IPS DF 6.9 (cell line): ENCODE measurements around the gene SPTAN1.
"Not testable (repeated sequence)": the region's sequence is repeated elsewhere in the genome, so short reads cannot be mapped to it uniquely, and the experiment has no call there.

ENCODE experiments used
- DNase-seq: peaks from one replicate; pipeline ENCODE4 v3.0.0-alpha.2; 2013; ENCODE audit warnings: low read depth, low spot score
- H3K27ac ChIP-seq: one replicate; pipeline ENCODE4 v1.5.1; 2013; ENCODE audit warnings: low read length, control low read depth
- H3K27me3 ChIP-seq: 2 replicates; pipeline ENCODE4 v1.6.1; 2013; ENCODE audit warnings: mild to moderate bottlenecking, low read length; ENCODE audit not compliant: control insufficient read depth, insufficient read depth
- H3K36me3 ChIP-seq: 2 replicates; pipeline ENCODE4 v1.6.1; 2013; ENCODE audit warnings: low read length; ENCODE audit not compliant: control insufficient read depth, insufficient read depth
- H3K4me1 ChIP-seq: 2 replicates; pipeline ENCODE4 v1.6.1; 2013; ENCODE audit warnings: low read length; ENCODE audit not compliant: control insufficient read depth, insufficient read depth
- H3K4me3 ChIP-seq: 2 replicates; pipeline ENCODE4 v1.5.1; 2013; ENCODE audit warnings: mild to moderate bottlenecking, low read length
- H3K9me3 ChIP-seq: 2 replicates; pipeline ENCODE4 v1.6.1; 2013; ENCODE audit warnings: low read length, inconsistent platforms; ENCODE audit not compliant: control insufficient read depth, insufficient read depth
- WGBS: extraction: QIAGEN DNeasy Blood & Tissue Kit; methylation state at CpG from one replicate; pipeline ENCODE4 v1.1.7; 2013; ENCODE audit warnings: mixed read lengths, missing lambda C conversion rate; ENCODE audit not compliant: insufficient read length, insufficient coverage; 5-methylcytosine and 5-hydroxymethylcytosine counted together

The SPTAN1 gene

GRCh38 chr9:128575469-128575868 lies 23.1 kb downstream of the SPTAN1 start:
- peaks cover 35% of the 10 kb centered on the region for H3K36me3 ChIP-seq
- DNase-seq = no peak
- no peaks in the 10 kb centered on the region for H3K27me3 ChIP-seq
- no CpG with 5 or more reads among the region's 4 CpGs for WGBS
- no peaks in the 10 kb centered on the region for H3K4me1 ChIP-seq
- H3K27ac ChIP-seq = no peak overlapping the region
- no peak overlapping the region for H3K4me3 ChIP-seq
- H3K9me3 ChIP-seq = no peaks in the 10 kb centered on the region

GRCh38 chr9:128575916-128576315 lies 23.5 kb downstream of the SPTAN1 start:
- Histone ChIP-seq H3K9me3 (no peaks in the 10 kb centered on the region), H3K4me1 (no peaks in the 10 kb centered on the region), H3K27ac (no peak overlapping the region), H3K36me3 (peaks cover 38% of the 10 kb centered on the region), H3K4me3 (no peak overlapping the region), H3K27me3 (no peaks in the 10 kb centered on the region)
- no CpG with 5 or more reads among the region's 2 CpGs for WGBS
- no peak for DNase-seq

GRCh38 chr9:128577206-128577605 lies 24.8 kb downstream of the SPTAN1 start:
- H3K27me3 ChIP-seq = no peaks in the 10 kb centered on the region
- no CpG with 5 or more reads among the region's 8 CpGs for WGBS
- H3K9me3 ChIP-seq = no peaks in the 10 kb centered on the region
- no peak for DNase-seq
- H3K36me3 ChIP-seq = peaks cover 40% of the 10 kb centered on the region
- no peak overlapping the region for H3K4me3 ChIP-seq
- H3K4me1 ChIP-seq = no peaks in the 10 kb centered on the region
- no peak overlapping the region for H3K27ac ChIP-seq

- no peak for DNase-seq
- Histone ChIP-seq H3K4me3 (no peak overlapping the region), H3K27me3 (no peaks in the 10 kb centered on the region), H3K9me3 (no peaks in the 10 kb centered on the region), H3K27ac (no peak overlapping the region), H3K36me3 (peaks cover 52% of the 10 kb centered on the region), H3K4me1 (no peaks in the 10 kb centered on the region)
- no CpG with 5 or more reads among the region's 1 CpG for WGBS
These were observed 26.8 kb downstream of the SPTAN1 start for GRCh38 chr9:128579194-128579593.

DNA sequence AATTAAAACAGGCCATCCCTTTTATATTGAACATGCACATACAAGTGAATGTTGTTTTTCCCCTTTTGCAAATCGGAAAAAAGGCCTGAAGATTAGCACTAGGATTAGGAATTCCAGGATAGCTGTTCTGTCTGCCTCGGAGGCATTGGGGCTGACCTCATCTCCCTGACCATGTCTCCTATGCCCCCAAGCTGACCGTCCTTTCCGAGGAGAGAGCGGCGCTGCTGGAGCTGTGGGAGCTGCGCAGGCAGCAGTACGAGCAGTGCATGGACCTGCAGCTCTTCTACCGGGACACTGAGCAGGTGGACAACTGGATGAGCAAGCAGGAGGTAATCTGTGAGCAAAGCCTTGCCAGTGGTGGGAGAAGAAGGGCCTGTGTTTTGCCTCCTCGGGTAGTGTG lies 28.3 kb downstream of the SPTAN1 start:
- H3K27ac ChIP-seq = no peak overlapping the region
- no peaks in the 10 kb centered on the region for H3K27me3 ChIP-seq
- no CpG with 5 or more reads among the region's 10 CpGs for WGBS
- H3K4me1 ChIP-seq = no peaks in the 10 kb centered on the region
- no peaks in the 10 kb centered on the region for H3K9me3 ChIP-seq
- peaks cover 49% of the 10 kb centered on the region for H3K36me3 ChIP-seq
- DNase-seq = no peak
- no peak overlapping the region for H3K4me3 ChIP-seq

DNA sequence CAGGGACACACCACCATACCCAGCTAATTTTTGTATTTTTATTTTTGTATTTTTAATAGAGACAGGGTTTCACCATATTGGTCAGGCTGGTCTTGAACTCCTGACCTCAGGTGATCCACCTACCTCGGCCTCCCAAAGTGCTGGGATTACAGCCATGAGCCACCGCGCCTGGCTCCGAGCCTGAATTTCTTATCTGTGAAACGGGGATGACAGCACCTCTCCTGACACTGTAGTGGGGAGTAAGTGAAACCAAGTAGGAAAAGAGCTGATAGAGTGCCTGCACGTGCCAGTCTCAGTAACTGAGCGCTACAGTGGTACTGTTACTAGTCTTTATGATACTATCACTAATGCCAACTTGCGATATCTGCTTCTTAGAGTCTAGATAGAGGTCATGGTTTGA lies 32.8 kb downstream of the SPTAN1 start:
- H3K4me3 ChIP-seq, H3K4me1 ChIP-seq, H3K27me3 ChIP-seq, H3K27ac ChIP-seq, DNase-seq, H3K9me3 ChIP-seq: not testable (repeated sequence)
- peaks cover 42% of the 10 kb centered on the region for H3K36me3 ChIP-seq
- no CpG with 5 or more reads among the region's 8 CpGs for WGBS

DNA sequence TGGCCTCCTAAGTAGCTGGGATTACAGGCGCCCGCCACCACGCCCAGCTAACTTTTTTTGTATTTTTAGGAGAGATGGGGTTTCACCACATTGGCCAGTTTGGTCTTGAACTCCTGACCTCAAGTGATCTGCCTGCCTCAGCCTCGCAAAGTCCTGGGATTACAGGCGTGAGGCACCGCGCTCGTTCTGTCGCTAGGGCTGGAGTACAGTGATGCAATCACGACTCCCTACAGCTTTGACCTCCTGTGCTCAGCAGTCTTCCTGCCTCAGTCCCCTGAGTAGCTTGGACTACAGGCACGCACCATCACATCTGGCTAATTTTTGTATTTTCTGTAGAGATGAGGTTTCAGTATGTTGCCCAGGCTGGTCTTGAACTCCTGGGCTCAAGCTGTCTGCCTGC lies 34.5 kb downstream of the SPTAN1 start:
- H3K27ac ChIP-seq, H3K9me3 ChIP-seq, H3K27me3 ChIP-seq, H3K4me3 ChIP-seq, DNase-seq, H3K4me1 ChIP-seq: not testable (repeated sequence)
- no CpG with 5 or more reads among the region's 11 CpGs for WGBS
- H3K36me3 ChIP-seq = peaks cover 43% of the 10 kb centered on the region

- no peaks in the 10 kb centered on the region for H3K9me3 ChIP-seq
- H3K27ac ChIP-seq = no peak overlapping the region
- WGBS = no CpG with 5 or more reads among the region's 6 CpGs
- DNase-seq = no peak
- no peak overlapping the region for H3K4me3 ChIP-seq
- H3K4me1 ChIP-seq = no peaks in the 10 kb centered on the region
- peaks cover 38% of the 10 kb centered on the region for H3K36me3 ChIP-seq
- H3K27me3 ChIP-seq = no peaks in the 10 kb centered on the region
These were observed 35.1 kb downstream of the SPTAN1 start for GRCh38 chr9:128587453-128587852.

DNA sequence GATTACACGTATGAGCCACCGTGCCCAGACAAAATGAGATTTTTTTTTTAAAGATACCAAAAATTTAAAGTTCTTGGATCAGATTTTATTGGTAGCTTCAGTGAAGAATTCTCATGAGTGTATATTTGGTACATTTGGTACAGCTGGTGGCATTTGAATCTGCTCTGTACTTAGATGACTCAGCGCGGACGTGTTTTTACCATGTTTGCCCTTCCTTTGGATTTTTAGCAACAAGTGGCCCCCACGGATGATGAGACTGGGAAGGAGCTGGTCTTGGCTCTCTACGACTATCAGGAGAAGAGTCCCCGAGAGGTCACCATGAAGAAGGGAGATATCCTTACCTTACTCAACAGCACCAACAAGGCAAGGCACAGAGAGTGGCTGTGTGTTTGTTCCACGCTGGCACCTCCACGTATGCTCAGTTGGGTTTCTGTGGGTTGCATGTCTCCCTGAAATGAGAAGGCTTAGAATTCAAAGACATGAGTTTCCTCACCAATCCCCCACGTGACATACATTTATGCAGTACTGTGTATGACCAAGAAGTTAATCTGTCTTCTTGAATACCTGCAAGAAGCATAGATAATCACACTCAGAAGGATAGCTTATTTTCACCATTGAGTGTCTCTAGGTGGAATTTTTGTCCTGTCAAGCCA lies 36.3 kb downstream of the SPTAN1 start:
- DNase-seq = no peak
- WGBS = no CpG with 5 or more reads among the region's 11 CpGs

DNA sequence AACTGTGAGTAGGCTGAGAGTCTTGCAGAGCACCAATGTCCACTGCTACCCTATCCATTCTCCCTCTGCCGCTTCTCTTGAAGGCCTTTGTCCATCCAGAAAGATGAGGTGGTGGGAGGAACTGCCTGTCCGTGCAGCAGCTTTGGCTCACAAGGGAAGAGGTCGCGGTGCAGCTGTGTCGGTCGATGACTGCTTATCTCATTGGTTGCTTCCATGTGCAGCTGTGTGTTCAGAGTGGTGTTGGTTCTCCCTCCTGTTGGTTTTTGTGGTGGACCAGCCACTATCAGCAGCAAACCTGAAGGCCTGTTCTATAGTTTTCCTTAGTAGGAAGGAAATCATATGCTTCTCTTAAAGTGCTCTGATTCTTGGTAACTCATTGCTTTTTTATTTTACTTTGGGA lies 40.7 kb downstream of the SPTAN1 start:
- WGBS = no CpG with 5 or more reads among the region's 6 CpGs
- no peak overlapping the region for H3K27ac ChIP-seq
- H3K27me3 ChIP-seq = no peaks in the 10 kb centered on the region
- no peak for DNase-seq
- H3K9me3 ChIP-seq = no peaks in the 10 kb centered on the region
- H3K4me3 ChIP-seq = no peak overlapping the region
- H3K36me3 ChIP-seq = peaks cover 26% of the 10 kb centered on the region
- H3K4me1 ChIP-seq = no peaks in the 10 kb centered on the region; the same call in 1 of the 2 replicates

More for the DNA sequence above, 36.3 kb downstream of the SPTAN1 start:
- Histone ChIP-seq H3K27ac (no peak overlapping the region), H3K36me3 (peaks cover 36% of the 10 kb centered on the region), H3K9me3 (no peaks in the 10 kb centered on the region), H3K4me1 (no peaks in the 10 kb centered on the region), H3K27me3 (no peaks in the 10 kb centered on the region), H3K4me3 (no peak overlapping the region)

DNA sequence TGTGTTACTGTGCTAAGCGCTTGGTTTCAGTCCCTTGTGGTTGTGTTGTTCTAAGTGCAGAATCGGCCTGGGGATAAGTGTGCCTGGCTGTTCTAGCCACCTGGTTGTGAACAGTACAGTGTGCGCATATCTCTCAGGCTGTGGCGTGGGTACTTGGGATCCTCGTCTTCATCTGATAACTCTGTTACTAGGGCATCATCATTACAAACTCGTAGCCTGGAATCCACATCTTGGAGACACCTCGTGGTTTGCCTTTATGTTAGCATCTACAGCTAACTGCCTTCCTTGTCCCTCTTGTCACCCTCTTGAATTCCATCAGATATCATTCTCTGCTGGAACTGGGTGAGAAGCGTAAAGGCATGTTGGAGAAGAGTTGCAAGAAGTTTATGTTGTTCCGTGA lies 41.5 kb downstream of the SPTAN1 start:
- peaks cover 26% of the 10 kb centered on the region for H3K36me3 ChIP-seq
- H3K4me1 ChIP-seq = no peaks in the 10 kb centered on the region; the same call in 1 of the 2 replicates
- no CpG with 5 or more reads among the region's 9 CpGs for WGBS
- H3K27ac ChIP-seq = no peak overlapping the region
- no peak overlapping the region for H3K4me3 ChIP-seq
- DNase-seq = no peak
- no peaks in the 10 kb centered on the region for H3K9me3 ChIP-seq
- no peaks in the 10 kb centered on the region for H3K27me3 ChIP-seq
